Measurements from ENCODE around the gene IL17B.

Gene IL17B, protein sequence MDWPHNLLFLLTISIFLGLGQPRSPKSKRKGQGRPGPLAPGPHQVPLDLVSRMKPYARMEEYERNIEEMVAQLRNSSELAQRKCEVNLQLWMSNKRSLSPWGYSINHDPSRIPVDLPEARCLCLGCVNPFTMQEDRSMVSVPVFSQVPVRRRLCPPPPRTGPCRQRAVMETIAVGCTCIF

DNA sequence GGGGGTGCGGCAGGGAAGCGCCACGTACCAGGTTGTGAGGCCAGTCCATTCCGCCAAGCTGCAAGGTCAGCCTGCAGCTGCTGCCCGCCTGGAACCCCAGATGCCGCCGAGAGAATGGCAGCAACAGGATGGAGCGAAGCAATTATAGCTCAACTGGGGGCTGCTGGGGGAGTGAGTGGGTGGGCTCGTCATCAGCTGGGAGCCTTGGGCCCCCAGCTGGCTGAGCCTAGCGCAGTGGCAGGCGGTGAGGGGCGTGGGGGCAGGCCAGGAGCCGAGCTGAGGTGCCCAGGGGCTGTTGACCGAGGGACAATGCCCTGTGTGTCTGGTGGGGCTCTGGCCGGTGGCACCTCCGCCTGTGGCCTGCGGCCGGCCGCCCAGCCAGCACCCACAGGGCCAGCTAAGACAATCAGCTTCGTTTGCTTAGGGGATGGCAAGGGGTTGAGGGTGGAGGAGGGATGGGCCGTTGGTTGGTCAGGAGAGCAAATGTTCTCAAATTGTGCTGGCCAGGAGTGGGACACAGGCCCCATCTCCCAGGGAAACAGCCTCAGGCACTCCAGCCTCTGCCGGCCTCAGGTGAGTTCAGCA lies at the start of gene IL17B:
Gene IL17B, minus strand, starts transcription at position 116 of the 585 bp plus-strand sequence. Its CDS starts 67 bp downstream, at position 49.
- no peak for DNase-seq (ENCODE audit: low spot score)

DNA sequence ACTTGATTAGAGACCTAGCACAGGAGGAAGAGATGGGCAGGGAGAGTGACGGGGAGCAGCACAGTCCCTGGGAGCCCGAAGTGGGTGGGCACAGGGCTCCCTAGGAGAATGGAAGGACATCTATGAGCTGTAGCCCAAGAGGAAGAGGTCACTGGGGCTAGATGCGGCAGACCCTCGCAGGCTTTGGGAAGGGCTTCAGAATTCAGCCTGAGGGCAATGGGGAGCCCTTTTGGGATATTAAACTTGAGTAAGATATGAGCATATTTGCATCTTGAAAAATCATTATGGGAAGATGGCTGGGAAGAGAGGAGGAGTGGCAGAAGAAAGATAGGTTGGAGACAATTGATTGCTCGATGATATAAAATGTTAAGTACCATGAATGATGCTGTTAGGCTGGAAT lies 48.9 kb upstream of the IL17B start:
- no peak for DNase-seq (ENCODE audit: low spot score)

DNA sequence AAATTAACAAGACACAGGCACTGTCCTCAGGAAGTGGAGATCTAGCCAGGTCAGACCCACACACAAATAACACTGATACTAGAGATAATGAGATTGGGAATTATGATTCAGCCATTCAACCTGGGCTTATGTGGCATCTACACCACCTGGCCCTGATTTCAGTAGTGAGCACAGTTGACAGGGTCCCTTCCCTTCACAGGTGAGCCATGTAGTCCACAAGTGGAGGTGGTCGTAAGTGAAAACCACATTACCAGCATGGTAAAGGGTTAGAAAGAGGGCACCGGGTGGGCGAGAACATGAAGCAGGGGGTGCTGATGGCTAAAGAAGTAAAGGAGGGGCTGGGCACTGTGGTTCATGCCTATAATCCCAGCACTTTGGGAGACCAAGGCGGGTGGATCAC lies 48.3 kb upstream of the IL17B start:
- DNase-seq (ENCODE audit: low spot score): no peak

DNA sequence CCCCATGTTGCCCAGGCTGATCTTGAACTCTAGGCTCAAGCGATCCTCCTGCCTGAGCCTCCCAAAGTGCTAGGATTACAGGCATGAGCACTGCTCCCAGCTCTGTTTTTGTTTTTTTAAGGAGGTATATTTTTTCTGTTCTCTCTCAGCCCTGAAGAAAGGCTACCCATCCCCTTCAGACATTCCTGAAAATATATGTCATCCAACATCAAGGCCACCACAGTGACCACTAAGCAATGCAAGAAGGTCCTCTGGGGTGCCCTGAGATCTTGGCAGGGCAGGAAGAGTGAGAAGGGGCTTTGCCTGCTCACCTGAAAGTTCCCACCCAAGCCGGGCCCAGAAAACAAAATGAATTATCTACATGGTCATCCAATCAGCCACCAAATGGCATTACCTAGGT lies 47.8 kb upstream of the IL17B start:
- peak; percentile 71 for DNase-seq (ENCODE audit: low spot score)

DNA sequence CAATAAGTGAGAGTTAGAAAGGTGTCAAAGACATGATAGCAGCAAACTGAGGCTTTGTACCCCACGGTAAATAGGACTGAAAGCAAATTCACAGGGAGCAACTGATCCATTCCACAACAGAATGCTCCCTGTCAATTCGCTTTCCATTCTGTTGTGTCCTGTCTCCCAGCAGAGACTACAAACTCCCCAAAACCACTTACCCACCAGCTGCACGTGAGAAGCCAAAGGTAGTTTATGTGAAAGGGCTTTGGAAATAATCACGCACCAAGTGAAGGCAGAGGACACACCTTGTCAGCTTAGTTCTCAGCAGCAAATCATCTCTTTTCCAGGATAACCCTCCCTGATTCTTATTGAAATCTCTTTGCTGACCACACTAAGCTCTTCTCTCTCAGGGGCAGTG lies 46.6 kb upstream of the IL17B start:
- DNase-seq (ENCODE audit: low spot score): no peak

DNA sequence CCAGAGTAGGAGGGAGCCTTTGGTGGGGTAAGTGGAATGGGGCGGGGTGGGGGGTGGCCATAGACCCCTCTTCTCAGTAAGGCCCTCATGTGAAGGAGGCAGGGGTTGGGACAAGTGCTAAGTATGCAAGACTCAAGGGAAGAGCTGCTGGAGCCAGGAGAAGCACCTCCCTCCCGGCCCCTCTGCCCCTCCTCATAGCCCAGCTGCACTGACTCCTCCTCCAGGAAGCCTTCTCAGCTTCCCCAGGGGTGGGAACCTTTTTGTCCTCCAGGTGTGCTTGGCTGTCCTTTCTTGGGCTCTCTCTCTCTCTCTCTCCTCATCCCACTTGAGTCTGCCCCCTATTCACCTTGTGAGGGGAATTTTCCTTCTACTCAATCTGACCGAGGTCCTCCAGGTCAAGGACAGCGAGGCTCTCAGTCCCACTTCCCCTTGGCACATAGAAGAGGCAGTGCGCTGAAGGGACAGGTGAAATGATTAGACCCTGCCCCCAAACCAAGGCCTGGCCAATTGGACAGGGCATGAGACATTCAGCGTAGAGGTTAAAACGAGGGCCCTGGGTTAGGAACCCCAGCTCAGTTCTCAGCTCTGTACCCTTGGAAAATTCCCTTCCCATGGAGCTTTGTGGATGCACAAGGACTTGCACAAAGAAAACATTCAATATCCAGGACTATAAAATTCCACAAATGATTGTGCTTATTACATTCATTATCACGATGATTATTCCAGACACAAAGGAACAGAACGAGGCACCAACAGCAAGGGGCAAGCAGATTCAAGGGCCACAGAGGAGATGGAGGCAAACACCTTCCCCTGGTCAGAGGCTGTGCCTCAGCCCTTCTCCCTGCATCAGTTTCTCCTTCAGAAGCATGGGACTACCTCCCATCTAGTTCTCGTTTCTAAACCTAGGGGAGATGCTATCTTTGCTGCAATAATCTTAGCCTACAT lies 45.6 kb upstream of the IL17B start:
- no peak for DNase-seq (ENCODE audit: low spot score)

DNA sequence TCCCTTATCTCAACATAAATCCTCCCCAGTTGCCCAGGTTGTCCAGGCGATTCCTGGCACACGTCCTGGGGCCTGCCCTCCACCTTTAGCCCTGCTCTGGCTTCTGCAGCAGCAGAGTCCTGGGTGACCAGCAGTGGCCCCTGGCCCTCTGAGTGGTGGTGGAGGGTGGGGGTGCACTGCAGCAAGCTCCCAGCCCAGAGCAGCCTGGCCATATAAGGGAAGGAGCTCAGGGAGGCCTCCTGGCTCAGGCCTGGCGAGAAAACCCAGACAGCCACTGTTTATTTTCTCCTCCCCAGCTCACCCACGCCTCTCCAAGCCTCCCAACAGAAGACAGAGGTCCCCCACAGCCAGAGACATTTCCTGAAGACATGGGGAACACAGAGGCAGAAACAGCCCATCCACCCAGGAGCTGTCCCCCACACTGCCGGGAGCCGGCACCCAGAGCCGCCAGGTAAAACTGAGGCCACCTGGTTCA lies 44.7 kb upstream of the IL17B start:
- no peak for DNase-seq (ENCODE audit: low spot score)

DNA sequence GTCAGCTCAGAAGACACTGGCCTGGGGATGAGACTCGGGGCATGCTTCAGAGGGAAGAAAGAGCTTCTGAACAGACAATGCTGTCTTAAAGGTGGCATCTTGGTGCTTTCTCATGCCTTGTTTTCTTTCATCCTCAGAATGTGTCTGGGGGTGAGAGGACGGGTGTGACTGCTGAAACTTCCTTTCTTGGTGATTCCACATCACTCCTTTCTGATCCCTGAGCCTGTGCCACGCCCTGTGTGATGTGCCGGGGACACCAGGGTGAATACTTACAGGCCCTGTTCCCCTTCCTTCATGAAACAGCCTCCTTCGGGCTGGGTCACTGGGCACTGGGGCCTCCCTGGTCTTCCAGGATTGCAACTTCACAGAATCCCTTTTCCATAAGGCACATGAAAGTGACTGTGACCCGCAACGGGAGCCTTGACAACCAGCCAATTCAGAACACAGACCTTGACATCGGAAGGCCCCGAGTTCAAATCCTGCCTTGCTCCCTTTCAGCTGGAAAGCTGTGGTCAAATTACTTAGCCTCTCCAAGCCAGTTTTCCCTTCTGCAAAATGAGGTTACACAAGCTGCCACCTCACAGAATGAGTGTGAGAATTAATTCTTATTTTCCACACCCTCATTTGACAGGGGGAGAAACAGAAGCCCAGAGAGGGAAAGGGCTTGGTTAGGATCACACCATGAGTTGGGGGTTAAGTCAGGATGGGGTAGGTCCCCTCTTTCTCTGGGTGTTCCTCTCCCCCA lies 44.1 kb upstream of the IL17B start:
- DNase-seq (ENCODE audit: low spot score): no peak

DNA sequence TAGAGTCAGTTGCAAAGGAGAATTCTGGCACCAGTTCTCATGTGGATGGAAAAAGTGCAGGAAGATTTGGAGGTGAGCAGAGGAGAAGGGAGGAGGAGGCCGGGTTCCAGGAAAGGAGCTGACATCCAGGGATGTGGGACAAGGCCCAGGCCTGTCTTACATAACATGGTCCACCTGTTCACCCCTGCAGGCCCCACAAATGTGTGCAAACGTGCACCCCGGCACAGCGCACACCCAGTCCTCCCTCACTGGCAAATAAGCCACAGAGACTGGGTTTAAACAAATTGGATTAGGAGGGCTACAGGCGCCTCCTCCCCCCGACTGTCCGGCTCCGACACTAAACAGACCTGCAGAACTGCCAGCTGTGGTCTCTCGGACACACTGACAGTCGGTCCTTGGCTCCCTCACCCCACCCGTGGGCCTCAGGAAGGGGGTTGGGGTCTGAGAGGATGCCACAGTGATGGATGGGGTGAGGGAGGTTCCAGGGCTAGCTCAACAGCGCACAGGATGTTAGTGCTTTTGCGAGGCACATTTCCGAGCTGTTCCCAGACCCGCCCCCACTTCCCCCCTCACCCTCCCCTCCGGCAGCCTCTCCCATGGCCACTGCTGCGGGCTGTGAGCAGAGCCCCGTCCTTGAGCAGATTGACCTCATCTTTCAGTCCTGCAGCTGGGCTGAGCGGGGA lies 43.4 kb upstream of the IL17B start:
- no peak for DNase-seq (ENCODE audit: low spot score)

DNA sequence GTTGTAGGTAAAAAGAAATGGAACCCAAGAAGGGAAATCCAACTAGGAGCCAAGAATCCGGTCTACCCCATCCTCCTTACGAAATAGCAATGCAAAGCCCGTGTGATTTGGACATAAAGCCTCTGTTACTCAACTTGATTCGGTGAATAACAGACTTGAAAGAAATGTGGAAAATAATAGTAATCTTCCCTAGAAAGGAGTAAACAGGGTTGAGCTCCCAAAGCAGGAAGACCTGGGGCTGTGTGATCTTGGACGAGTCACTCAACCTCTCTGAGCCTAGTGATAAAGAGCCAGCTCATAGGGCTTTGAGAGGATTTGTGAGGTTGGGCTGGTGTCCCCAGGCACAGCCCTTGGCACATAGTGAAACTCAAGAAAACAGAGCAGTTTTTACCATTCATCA lies 42.7 kb upstream of the IL17B start:
- no peak for DNase-seq (ENCODE audit: low spot score)

DNA sequence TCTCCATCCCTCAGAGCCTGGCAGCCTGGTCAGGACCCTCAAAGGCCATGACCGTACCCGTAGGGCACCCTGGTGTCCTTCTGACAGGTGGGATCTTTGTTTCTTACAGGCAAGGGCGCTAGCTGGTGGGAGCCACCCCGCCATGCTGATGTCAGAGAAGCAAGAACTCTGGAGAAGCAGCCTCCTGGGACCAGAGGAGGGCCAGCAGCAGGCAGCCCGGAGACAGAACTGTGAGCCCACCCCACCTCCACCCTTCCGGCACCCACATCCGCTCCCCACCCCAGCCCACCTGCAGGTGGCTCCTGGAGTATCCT lies 42.2 kb upstream of the IL17B start:
- DNase-seq (ENCODE audit: low spot score): no peak

DNA sequence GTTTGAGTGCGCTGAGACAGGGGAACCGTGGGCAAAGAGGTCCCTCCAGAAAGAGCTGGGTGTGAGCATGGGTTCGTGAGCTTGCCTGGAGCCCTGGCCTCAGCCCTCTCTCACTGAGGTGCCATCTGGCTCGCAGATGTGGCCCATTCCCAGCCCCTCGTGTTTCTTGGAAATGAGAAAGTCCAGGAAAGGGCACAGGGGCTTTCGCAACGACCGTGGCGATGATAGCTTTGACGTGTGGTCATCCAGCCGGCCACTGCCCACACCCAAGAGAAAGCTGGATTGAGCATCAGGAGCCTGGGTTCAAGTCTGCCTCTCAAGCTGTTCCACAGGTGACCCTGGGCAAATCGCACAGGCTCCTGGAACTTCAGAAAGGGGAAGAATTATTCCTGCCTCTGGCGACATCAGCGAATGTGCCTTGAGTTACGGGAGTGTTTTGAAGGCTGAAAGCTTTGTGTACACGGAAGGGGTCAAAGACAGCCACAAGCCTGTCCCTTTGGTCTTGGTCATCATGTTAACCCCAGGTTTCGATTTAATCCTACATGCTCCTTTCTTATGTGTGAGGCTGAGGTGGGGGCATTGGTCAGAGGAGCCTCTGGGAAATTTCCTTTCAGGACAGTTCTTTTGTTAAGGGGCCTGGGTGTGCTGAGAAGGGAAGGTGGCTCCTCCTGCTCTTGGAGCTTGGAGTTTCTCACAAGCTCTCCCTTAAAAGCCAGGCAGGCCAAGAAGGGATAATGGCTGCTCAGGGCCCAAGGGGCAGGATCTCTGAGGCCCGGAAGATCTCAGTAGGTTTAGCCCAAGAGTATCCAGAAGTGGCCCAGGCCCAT lies 41.7 kb upstream of the IL17B start:
- DNase-seq (ENCODE audit: low spot score): no peak

DNA sequence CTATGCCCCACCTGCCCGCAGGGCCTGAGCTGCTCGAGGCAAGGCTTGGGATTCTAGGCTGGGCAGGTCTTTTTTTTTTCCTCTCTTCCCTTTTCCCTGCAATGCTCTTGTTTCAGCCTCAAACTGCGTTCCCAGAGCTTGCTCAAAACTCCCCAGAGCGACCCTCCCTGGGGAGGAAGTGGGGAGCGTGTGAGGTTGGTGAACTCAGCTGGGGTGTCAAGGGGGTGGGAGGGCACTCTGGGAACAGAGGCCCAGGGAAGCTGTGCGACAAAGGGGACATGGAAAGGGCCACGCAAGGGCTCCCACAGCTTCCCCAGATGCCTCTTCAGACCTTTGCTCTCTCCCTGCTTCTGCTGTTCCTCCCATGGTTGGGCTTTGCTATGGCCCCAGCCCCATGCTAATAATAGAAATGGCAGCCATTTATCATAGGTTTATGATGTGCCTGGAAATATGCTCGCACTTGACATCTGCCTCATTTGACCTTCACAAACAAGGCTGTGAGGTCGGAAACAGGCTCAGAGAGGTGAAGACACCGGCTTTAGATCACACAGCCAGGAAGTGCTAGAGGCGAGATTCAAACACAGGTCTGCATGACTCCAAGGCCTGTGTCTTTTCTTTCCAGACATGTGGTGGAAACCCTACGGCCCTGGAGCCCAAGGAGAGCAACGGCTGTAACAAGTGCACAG lies 40.9 kb upstream of the IL17B start:
- no peak for DNase-seq (ENCODE audit: low spot score)

DNA sequence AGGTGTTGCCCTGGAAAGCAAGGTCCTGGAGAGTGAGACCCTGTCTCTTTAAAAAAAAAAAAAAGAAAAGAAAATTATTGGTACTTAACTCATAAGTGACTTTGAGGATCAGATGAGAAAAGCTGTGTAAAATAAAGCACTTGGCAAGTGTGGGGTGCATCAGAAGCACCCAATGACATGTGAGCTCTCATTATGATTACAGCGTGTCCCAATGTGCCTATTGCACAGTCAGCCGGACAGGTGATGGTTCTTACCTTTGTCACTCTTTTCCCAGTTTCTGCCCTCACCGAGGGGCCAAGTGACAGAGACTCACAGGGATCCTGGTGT lies 40.4 kb upstream of the IL17B start:
- DNase-seq (ENCODE audit: low spot score): no peak

DNA sequence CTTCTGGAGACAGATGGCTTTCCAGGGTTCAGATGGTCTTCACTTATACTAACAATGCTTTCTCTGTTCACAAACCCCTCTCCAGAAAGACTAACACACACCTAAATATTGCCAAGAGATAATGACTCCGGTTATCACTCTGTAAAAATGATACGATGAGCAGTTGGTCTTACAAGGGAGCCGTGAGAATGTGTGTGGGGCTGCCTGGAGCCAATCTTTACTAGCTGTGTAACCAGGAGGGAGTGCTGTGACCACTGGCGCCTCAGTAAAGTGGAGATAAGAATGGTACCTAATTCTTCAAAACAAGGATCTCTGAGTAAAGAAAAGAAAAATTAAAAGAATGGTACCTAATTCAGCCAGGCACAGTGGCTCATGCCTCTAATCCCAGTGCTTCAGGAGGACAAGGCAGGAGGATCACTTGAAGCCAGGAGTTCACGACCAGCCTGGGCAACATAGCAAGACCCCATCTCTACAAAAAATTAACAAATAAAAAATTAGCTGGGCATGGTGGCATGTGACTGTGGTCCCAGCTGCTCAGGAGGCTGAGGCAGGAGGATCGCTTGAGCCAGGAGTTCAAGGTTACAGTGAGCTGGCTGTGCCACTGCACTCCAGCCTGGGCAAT lies 39.9 kb upstream of the IL17B start:
- no peak for DNase-seq (ENCODE audit: low spot score)

DNA sequence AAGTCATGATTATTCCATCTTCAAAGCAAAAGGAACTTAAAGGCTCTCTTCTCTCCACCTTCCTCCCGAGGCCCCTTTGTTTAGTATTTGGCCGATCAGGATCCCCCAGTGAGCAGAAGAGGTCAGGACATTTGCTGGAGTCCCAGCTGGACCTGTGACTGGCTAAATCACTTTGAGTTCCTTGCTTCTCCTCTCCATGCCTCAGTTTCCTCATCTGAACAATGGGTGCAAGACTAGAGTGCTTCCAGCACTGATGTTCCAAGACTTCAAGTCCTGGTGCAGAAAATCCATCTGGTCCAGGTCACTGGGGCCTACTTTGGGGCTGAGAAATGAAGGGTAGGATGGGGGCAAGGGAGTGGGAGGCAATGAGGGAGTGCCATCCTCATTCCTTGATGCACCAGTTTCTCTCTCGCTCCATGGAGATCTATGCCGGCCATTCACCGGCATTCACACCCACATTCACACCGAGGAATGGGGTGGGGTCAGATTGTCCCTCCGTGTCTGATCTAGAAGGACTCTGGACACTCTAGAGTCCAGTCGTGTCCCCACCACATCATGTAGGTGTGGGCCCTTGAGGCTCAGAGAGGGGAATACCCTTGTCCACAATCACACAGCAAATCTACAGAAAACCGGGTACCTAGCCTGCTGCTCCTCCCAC lies 38.7 kb upstream of the IL17B start:
- DNase-seq (ENCODE audit: low spot score): no peak

DNA sequence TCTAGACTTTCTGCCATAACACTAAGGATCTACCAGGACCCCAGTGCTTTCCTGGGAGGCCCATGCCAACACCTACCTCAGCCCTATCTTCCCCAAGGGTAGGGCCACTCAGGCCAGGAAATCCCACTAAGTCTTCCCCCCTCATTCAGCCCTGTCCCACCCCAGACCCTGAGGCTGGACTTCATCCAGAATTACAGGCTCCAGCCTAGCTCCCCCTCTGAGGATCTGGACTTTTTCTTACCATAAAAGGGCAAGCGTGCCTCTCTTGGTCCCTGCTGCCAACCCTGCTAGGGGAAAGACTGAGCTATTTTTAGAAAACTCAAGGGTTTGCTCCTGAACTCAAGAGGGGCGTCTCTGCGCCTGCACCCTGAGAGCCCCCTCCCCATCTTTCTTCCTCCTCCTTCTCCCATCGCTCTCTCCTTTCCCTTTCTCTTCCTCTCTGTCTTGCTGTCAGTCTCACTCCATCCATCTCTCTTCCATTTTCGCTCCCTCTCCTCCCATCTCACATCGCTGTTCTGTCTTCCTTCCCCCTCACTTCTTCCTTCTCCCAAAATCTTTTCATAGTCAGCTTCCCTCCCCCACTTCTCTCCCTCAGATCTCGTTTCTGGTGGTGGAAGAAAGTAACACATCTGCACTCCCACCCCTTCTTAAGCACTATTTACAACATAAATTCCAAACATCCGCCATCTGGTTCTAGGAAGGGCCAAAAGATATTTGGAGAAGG lies 38.1 kb upstream of the IL17B start:
- no peak for DNase-seq (ENCODE audit: low spot score)

DNA sequence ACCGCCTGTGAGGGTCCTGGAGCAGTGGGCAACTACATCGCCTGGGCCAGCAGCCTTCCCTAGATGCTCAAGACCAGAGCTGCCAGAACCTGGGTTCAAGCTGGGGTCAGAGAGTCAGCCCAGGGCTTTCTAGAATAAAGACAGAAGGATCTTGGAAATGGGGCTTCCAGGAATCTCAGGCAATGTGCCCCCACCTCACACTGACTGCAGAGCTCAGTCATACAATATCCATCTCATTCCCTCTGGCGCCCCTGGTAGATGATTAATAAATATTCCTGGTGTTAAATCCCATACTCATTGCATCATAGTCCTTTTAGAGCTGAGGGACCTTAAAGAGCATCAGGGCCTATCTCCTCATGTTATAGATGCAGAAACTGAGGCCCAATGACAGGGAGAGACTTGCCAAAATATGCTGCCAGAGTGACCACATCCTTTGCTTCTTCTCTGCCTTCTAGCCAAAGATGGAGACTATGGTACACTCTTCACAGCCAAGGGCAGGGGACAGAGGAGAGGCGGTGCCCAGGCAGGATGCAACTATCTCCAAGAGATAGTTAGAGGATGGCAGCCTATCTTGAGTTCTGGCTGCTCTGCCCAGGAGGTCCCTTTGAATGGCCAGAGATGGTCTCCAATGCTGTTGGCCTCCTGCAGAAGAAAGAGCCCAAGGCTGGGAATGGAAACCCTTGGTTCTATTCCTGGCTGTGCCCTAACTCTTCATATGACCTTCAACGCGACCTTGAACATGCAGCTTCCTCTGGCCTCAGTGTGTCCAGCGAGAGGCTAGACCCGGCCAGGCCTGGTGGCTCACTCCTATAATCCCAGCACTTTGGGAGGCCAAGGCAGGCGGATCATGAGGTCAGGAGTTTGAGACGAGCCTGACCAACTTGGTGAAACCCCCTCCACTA lies 36.2 kb upstream of the IL17B start:
- no peak for DNase-seq (ENCODE audit: low spot score)

Data from SW480 (cell line).